Neural crest cell (in vitro differentiated cells): ENCODE measurements around the gene VWC2L. TPM values are rescaled to one million over a fixed set of nuclear protein-coding genes. Genes with fewer than 3 reads are reported as not detected.

ENCODE experiments used
- DNase-seq: peaks from one replicate; pipeline ENCODE4 v3.0.0; 2021; ENCODE audit warnings: low read depth, mixed read lengths, low spot score
- H3K27ac Mint-ChIP-seq: one replicate; pipeline ENCODE4 v1.8.0; 2021; ENCODE audit warnings: mild to moderate bottlenecking, mixed read lengths; ENCODE audit not compliant: unreplicated experiment
- H3K27me3 Mint-ChIP-seq: 2 replicates; pipeline ENCODE4 v1.8.0; 2021; ENCODE audit warnings: low read depth, mild to moderate bottlenecking, mixed read lengths
- H3K36me3 Mint-ChIP-seq: 2 replicates; pipeline ENCODE4 v1.8.0; 2021; ENCODE audit warnings: low read depth, mild to moderate bottlenecking, mixed read lengths
- H3K4me1 Mint-ChIP-seq: 2 replicates; pipeline ENCODE4 v1.8.0; 2021; ENCODE audit warnings: mixed read lengths
- H3K4me3 Mint-ChIP-seq: one replicate; pipeline ENCODE4 v1.8.0; 2021; ENCODE audit warnings: mild to moderate bottlenecking, mixed read lengths
- H3K9me3 Mint-ChIP-seq: 2 replicates; pipeline ENCODE4 v1.8.0; 2021; ENCODE audit warnings: mixed read lengths
- CTCF ChIP-seq: fragments of 200-600 bp; sonication (generic); conservative IDR thresholded peaks from 2 replicates; pipeline ENCODE4 v1.5.0; 2021; ENCODE audit warnings: antibody characterized with exemption, mild to moderate bottlenecking
- total RNA-seq: library from RNA; stranded (reverse); gene quantifications from 2 replicates; pipeline ENCODE4 v1.2.1, GENCODE V29; 2021

The VWC2L gene
- total RNA-seq, 1 donor from 2014 or later = 0.23 TPM

- no peak overlapping the region for H3K4me3 Mint-ChIP-seq
- H3K27ac Mint-ChIP-seq = no peak overlapping the region
- H3K36me3 Mint-ChIP-seq = no peaks in the 10 kb centered on the region
- no peaks in the 10 kb centered on the region for H3K27me3 Mint-ChIP-seq
- H3K4me1 Mint-ChIP-seq = peaks cover 9% of the 10 kb centered on the region
- H3K9me3 Mint-ChIP-seq = no peaks in the 10 kb centered on the region
- no peak for DNase-seq
- no peak for TF ChIP-seq CTCF
These were observed 58.9 kb downstream of the VWC2L start for GRCh38 chr2:214469728-214470127.

GRCh38 chr2:214471382-214471781 lies 60.5 kb downstream of the VWC2L start:
- DNase-seq = no peak

DNA sequence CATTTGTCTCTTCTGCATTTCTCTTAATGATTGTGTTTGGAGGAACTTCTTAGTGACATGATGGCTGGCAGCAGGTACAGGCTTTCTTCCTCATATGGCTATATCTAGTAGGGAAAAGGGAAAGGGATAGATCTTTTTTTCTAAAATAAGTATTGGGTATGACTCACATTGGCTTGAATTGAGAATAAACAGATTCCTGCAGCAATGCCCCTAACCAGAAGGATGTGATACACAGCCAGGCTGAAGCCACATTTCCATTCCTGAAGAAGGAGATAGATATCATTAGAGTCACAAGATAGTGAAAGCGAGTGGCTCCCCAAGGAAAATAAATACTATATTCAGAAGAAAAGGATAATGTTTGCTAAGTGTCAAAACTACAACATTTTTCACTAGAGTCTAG lies 61.1 kb downstream of the VWC2L start:
- Mint-ChIP-seq H3K36me3 (no peaks in the 10 kb centered on the region), H3K27me3 (no peaks in the 10 kb centered on the region)
- TF ChIP-seq CTCF = no peak

More at GRCh38 chr2:214471382-214471781, 60.5 kb downstream of the VWC2L start:
- TF ChIP-seq CTCF = no peak
- H3K9me3 Mint-ChIP-seq = no peaks in the 10 kb centered on the region
- no peak overlapping the region for H3K4me3 Mint-ChIP-seq
- no peaks in the 10 kb centered on the region for H3K36me3 Mint-ChIP-seq
- H3K27me3 Mint-ChIP-seq = no peaks in the 10 kb centered on the region
- H3K27ac Mint-ChIP-seq = no peak overlapping the region
- H3K4me1 Mint-ChIP-seq = peaks cover 17% of the 10 kb centered on the region

GRCh38 chr2:214477305-214477704 lies 66.5 kb downstream of the VWC2L start:
- no peaks in the 10 kb centered on the region for H3K36me3 Mint-ChIP-seq

More for the DNA sequence above, 61.1 kb downstream of the VWC2L start:
- no peak overlapping the region for H3K4me3 Mint-ChIP-seq
- H3K27ac Mint-ChIP-seq = no peak overlapping the region
- no peaks in the 10 kb centered on the region for H3K9me3 Mint-ChIP-seq
- DNase-seq = no peak
- H3K4me1 Mint-ChIP-seq = peaks cover 21% of the 10 kb centered on the region

GRCh38 chr2:214481204-214481603 lies 70.3 kb downstream of the VWC2L start:
- peak overlapping the region; percentile 9 for H3K27ac Mint-ChIP-seq
- no peak for DNase-seq
- H3K4me3 Mint-ChIP-seq = peak overlapping the region; percentile 6
- H3K4me1 Mint-ChIP-seq = peaks cover 52% of the 10 kb centered on the region
- H3K36me3 Mint-ChIP-seq = no peaks in the 10 kb centered on the region
- TF ChIP-seq CTCF = no peak
- H3K27me3 Mint-ChIP-seq = no peaks in the 10 kb centered on the region
- H3K9me3 Mint-ChIP-seq = no peaks in the 10 kb centered on the region

More at GRCh38 chr2:214477305-214477704, 66.5 kb downstream of the VWC2L start:
- Mint-ChIP-seq H3K4me1 (peaks cover 49% of the 10 kb centered on the region), H3K27ac (no peak overlapping the region), H3K4me3 (no peak overlapping the region), H3K27me3 (no peaks in the 10 kb centered on the region), H3K9me3 (no peaks in the 10 kb centered on the region)
- no peak for DNase-seq
- no peak for TF ChIP-seq CTCF

DNA sequence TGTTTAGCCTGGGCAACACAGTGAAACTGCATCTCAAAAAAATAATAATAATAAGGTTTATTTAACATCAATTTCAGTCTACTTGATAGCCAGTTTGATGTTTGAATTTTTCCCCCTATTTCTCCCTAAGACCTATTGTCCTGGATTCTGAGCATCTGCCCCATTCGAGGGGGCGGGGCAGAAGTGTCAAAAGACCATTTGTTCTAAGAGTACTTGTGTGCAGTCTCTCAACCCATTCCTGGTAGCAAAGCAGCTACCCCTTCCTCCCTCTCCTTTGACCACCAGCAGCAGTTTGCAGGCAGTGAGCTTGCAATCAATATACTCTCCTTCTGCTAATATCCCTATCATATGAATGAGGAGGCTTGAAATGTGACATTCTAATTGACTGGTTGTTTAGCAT lies 71.9 kb downstream of the VWC2L start:
- Mint-ChIP-seq H3K9me3 (no peaks in the 10 kb centered on the region), H3K4me1 (peaks cover 48% of the 10 kb centered on the region), H3K27me3 (no peaks in the 10 kb centered on the region), H3K4me3 (no peak overlapping the region), H3K36me3 (no peaks in the 10 kb centered on the region), H3K27ac (no peak overlapping the region)
- peak; percentile 18 for DNase-seq
- no peak for TF ChIP-seq CTCF
